HG03457 (cell line): ENCODE results near the gene TRIM4.
A peak's percentile ranks its signal among the peaks of the same experiment; 100 is the strongest.
"Not testable (repeated sequence)": the region's sequence is repeated elsewhere in the genome, so short reads cannot be mapped to it uniquely, and the experiment has no call there.

Experiments
- ATAC-seq: cut with Tn5 transposase; IDR thresholded peaks from one replicate; pipeline ENCODE4 v1.9.1; 2021; ENCODE audit warnings: moderate number of reproducible peaks; ENCODE audit not compliant: unreplicated experiment

The TRIM4 gene

GRCh38 chr7:99918959-99919813 lies at the start of gene TRIM4:
TRIM4 (minus strand) TSS chr7:99919530; CDS start chr7:99919401, 129 bp downstream.
- ATAC-seq, result peak; percentile 93

DNA sequence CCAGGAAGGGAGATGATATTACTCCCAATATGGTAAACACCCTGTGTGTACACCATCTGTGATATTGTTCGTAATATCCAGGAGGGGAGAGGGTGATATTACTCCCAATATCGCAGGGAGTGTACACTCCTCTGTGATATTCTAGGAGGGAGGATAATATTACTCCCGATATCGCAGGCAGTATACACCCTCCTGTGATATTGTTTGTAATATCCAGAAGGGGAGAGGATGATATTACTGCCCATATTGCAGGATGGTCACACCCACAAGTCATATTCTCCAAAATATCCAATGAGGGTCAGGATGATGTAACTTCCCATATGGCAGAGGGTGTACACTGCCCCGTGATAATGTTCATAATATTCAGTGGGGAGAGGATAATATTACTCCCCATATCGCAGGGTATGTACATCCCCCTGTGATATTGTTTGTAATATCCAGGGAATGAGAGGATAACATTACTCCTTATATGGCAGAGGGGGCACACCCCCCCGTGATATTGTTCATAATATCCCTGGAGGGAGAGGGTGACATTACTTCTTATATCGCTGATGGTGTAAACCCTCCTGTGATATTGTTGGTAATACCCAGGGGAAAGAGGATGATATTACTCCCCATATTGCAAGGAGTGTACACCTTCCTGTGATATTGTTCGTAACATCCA lies 39.4 kb upstream of the TRIM4 start:
- no peak for ATAC-seq

GRCh38 chr7:99955247-99955646 lies 35.9 kb upstream of the TRIM4 start:
- ATAC-seq, result no peak

DNA sequence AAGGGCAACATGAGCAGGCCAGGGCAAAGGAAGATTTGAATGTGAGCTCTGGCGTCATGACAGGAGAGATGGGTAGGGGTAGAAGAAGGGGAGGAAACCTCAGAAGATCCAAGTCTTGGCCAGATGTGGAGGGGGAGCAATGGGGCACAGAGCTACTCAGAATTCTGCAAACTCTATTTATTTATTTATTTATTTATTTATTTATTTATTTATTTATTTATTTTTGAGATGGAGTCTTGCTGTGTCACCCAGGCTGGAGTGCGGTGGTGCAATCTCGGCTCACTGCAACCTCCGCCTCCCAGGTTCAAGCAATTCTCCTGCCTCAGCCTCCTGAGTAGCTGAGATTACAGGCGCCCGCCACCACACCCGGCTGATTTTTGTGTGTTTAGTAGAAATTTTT lies 35.3 kb upstream of the TRIM4 start:
- not testable (repeated sequence) for ATAC-seq

- no peak for ATAC-seq
Measured at GRCh38 chr7:99953649-99954048, 34.3 kb upstream of the TRIM4 start.

DNA sequence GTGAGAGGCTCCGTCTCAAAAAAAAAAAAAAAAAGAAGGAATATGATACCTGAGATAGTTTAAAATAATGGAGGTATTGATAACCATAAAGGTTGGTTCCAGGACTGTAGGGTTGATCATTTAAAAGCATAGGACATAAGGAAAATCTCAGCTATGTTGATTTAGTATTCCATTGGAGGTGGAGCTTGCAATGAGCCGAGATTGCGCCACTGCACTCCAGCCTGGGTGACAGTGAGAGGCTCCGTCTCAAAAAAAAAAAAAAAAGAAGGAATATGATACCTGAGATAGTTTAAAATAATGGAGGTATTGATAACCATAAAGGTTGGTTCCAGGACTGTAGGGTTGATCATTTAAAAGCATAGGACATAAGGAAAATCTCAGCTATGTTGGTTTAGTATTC lies 33.3 kb upstream of the TRIM4 start:
- ATAC-seq, result not testable (repeated sequence)

GRCh38 chr7:99950819-99951218 lies 31.5 kb upstream of the TRIM4 start:
- ATAC-seq, result not testable (repeated sequence)

DNA sequence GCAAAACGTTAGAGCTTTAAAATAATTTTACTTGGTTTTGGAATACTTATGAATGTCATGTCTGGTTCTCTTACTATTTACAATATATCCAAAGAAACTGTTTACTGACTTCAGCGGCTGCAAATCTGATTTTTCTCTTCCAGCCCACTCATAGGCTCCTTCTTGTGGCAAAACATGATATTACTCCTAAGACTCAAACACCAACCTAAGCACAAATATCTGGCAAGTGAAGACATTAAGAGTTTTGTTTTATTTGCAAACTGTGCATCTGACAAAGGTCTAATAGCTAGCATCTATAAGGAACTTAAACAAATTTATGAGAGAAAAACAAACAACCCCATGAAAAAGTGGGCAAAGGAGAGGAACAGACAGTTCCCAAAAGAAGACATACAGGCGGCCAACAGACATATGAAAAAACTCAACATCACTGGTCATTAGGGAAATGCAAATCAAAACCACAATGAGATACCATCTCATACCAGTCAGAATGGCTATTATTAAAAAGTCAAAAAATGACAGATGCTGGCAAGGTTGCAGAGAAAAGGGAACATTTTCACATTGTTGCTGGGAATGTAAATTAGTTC lies 30.4 kb upstream of the TRIM4 start:
- ATAC-seq, result no peak

DNA sequence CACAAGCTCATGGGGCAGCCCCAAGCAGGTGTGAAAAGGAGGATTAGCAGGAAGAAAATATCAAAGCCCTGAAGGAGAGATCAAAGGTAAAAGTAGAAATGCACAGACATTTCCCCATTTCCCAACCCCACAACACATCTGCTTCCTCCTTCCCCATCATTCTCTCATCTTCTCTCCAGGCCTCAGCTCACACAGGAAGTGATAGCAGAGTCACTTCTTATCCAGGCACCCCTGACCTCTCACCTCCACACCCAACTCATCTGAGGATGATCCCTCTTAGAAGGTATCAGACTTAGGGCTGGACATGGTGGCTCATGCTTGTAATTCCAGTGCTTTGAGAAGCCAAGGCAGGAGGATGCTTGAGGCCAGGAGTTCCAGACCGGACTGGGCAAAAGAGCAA lies 28.3 kb upstream of the TRIM4 start:
- ATAC-seq, result no peak

GRCh38 chr7:99944497-99945070 lies 25.3 kb upstream of the TRIM4 start:
- ATAC-seq, result no peak

GRCh38 chr7:99943641-99944496 lies 24.5 kb upstream of the TRIM4 start:
- ATAC-seq, result no peak

DNA sequence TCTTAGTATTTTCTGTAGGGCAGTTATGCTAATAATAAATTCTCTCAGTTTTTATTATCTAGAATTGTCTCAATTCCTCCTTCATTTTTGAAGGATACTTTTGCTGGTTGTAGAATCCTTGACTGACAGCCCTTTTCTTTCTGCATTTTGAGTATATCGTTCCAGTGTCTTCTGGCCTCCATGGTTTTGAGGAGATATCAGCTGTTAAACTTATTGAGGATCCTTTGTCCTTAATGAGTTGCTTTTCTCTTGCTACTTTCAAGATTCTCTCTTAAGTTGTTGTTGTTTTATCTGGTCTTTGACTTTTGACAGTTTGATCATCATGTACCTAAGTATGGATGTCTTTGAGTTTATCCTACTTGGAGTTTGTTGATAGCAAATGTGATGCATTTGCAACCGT lies 19.0 kb upstream of the TRIM4 start:
- no peak for ATAC-seq

DNA sequence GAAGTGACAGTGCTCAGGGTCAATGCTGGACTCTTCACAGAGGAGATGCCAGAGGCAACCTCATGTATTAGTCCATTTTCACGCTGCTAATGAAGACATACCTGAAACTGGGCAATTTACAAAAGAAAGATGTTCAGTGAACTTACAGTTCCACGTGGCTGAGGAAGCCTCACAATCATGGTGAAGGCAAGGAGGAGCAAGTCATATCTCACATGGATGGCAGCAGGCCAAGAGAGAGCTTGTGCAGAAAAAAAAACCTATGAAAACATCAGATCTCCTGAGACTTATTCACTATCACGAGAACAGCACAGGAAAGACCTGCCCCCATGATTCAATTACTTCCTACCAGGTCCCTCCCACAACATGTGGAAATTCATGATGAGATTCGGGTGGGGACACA lies 15.7 kb upstream of the TRIM4 start:
- not testable (repeated sequence) for ATAC-seq

- no peak for ATAC-seq
Measured at GRCh38 chr7:99930376-99930775, 11.0 kb upstream of the TRIM4 start.

DNA sequence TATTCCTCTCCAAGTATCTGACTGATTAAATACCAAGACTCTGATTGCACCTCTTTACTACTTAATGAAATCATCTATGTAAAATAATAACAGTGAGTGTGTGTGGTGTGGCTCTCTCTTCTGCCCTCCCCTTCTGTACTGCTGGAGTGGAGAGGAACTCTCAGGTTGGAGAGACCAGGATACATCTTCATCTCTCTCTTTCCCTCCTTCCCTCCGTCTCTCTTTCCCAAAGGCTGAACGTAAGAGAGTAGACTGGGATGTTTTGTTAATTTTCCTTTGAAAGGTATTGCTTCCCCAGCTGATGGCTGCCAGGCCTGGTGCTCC lies 10.4 kb upstream of the TRIM4 start:
- ATAC-seq, result no peak

GRCh38 chr7:99928994-99929729 lies 9.8 kb upstream of the TRIM4 start, which contains the start of gene GJC3:
GJC3 (minus strand) TSS chr7:99929620; CDS start chr7:99929620, 0 bp downstream.
- no peak for ATAC-seq

DNA sequence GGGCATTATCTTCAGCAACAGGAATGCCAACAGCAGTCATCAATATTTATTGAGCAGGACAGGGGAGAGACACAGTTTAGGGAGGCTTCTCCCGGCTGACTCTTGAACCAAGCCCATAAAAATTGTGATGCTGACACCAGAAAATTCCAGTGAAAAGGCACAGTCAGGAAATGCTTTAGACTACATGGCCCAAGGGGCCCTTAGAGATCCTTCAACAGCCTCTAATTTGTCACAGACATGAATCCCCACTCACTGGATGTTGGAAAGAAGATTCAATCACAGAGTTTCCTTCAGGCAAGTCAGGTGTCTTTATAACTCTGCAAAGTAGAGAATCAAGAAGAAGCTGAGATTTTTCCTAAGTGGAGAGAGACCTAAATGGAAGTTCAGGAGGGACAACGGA lies 8.9 kb upstream of the TRIM4 start:
- no peak for ATAC-seq

DNA sequence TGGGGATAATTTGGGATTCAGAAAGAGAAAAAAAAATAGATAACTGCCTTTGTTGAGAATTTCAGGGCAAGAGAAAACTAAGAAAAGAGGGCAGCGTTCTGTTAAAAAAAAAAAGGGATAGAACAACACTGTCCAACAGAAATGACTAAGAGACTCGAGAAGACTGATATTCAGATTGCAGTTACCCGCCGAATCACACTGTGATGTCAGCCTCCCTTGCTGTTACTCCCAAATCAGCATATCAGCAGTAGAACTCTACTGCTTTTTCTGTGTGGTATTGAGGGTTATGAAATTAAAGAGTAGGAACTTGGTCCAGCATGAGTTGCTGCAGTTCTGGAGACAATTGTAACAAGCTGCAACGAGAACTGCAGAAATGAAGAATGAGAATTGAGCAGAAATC lies 8.2 kb upstream of the TRIM4 start:
- ATAC-seq, result no peak

GRCh38 chr7:99926321-99926720 lies 7.0 kb upstream of the TRIM4 start:
- ATAC-seq, result no peak

GRCh38 chr7:99923200-99923599 lies 3.9 kb upstream of the TRIM4 start:
- ATAC-seq, result no peak
